ENCODE measurements around the gene WDSUB1. TPM values are rescaled to one million over a fixed set of nuclear protein-coding genes. Genes with fewer than 3 reads are reported as not detected.

Gene WDSUB1
- total RNA-seq, 4 donors from 2014 or later = 4.9 to 7.1 (median 5.9) TPM

- WGBS, 2 donors = 71 to 83% methylated on average over 4 of the region's 4 CpGs
- Histone ChIP-seq H3K27ac (peak overlapping the region in 2 of 4 donors; percentile 11 to 15), H3K4me3 (no peak overlapping the region), H3K27me3 (no peaks in the 10 kb centered on the region), H3K36me3 (peaks cover 0 to 99% (median 18%) of the 10 kb centered on the region in 3 donors), H3K9me3 (no peaks in the 10 kb centered on the region), H3K4me1 (peaks cover 0 to 10% (median 0%) of the 10 kb centered on the region in 3 donors)
- intact Hi-C loops (cut with DNase I) = no loop called here
- DNase-seq = no peak
- TF ChIP-seq, protein P1, sequence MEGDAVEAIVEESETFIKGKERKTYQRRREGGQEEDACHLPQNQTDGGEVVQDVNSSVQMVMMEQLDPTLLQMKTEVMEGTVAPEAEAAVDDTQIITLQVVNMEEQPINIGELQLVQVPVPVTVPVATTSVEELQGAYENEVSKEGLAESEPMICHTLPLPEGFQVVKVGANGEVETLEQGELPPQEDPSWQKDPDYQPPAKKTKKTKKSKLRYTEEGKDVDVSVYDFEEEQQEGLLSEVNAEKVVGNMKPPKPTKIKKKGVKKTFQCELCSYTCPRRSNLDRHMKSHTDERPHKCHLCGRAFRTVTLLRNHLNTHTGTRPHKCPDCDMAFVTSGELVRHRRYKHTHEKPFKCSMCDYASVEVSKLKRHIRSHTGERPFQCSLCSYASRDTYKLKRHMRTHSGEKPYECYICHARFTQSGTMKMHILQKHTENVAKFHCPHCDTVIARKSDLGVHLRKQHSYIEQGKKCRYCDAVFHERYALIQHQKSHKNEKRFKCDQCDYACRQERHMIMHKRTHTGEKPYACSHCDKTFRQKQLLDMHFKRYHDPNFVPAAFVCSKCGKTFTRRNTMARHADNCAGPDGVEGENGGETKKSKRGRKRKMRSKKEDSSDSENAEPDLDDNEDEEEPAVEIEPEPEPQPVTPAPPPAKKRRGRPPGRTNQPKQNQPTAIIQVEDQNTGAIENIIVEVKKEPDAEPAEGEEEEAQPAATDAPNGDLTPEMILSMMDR (IDR thresholded peaks at IDR 0.05) = no peak
- no peak for TF ChIP-seq POLR2A (IDR thresholded peaks at IDR 0.05)
Observed at GRCh38 chr2:159188449-159188848, 98.1 kb downstream of the WDSUB1 start.

GRCh38 chr2:159187106-159187505, 99.4 kb downstream of the WDSUB1 start:
- no peaks in the 10 kb centered on the region for H3K9me3 ChIP-seq
- TF ChIP-seq POLR2A (IDR thresholded peaks at IDR 0.05) = no peak
- TF ChIP-seq, protein P1 (IDR thresholded peaks at IDR 0.05) = no peak
- no peak overlapping the region for H3K27ac ChIP-seq
- no peaks in the 10 kb centered on the region for H3K27me3 ChIP-seq
- H3K4me3 ChIP-seq = no peak overlapping the region
- intact Hi-C loops (cut with DNase I) = no loop called here
- 63 to 74% methylated on average over 4 to 6 of the region's 6 CpGs for WGBS, 2 donors
- H3K36me3 ChIP-seq = peaks cover 0 to 99% (median 18%) of the 10 kb centered on the region in 3 donors
- H3K4me1 ChIP-seq = peaks cover 0 to 10% (median 0%) of the 10 kb centered on the region in 3 donors
- no peak for DNase-seq

GRCh38 chr2:159186462-159186861, 100.0 kb downstream of the WDSUB1 start:
- H3K9me3 ChIP-seq = no peaks in the 10 kb centered on the region
- TF ChIP-seq, protein P1 (IDR thresholded peaks at IDR 0.05) = no peak
- TF ChIP-seq POLR2A (IDR thresholded peaks at IDR 0.05) = no peak
- peaks cover 0 to 10% (median 0%) of the 10 kb centered on the region in 3 donors for H3K4me1 ChIP-seq
- no peak overlapping the region for H3K27ac ChIP-seq
- H3K36me3 ChIP-seq = peaks cover 0 to 99% (median 18%) of the 10 kb centered on the region in 3 donors
- no peak for DNase-seq
- WGBS, 2 donors = 72 to 100% methylated on average over 1 to 4 of the region's 4 CpGs
- no peak overlapping the region for H3K4me3 ChIP-seq
- H3K27me3 ChIP-seq = no peaks in the 10 kb centered on the region
- intact Hi-C loops (cut with DNase I) = no loop called here

Small RNAs within 50 kb of the gene (small RNA-seq; reads per million reads assigned to genes)
- gene MIR6888 = 0 to 0.09 (median 0) reads per million in 4 donors

All from esophagus squamous epithelium (tissue), 5 donors.